Right lobe of liver (tissue), 4 donors: ENCODE results near the gene PRKCZ.

Experiments used
- POLR2A ChIP-seq: fragments of 450-650 bp; IDR thresholded peaks from one replicate; pipeline ENCODE4 v1.6.1; 2017; ENCODE audit warnings: antibody characterized with exemption, mild to moderate bottlenecking
- TF ChIP-seq, protein P1 (sequence below), 4 donors: fragments of 200-600 bp in 3 of 4; fragments of 450-650 bp in 1 of 4; IDR thresholded peaks; one replicate each; pipeline versions ENCODE4 v1.5.1 to v1.8.0; 2016 to 2022; ENCODE audit warnings: antibody characterized with exemption in 4 of 4, mild to moderate bottlenecking in 2 of 4
- donor health status: DM: no; HTN: no; CAD: no.
- donor health status: DM: no; HTN: no; CAD: no.
- donor health status: DM: no; HTN: yes; CAD: no.

DNA sequence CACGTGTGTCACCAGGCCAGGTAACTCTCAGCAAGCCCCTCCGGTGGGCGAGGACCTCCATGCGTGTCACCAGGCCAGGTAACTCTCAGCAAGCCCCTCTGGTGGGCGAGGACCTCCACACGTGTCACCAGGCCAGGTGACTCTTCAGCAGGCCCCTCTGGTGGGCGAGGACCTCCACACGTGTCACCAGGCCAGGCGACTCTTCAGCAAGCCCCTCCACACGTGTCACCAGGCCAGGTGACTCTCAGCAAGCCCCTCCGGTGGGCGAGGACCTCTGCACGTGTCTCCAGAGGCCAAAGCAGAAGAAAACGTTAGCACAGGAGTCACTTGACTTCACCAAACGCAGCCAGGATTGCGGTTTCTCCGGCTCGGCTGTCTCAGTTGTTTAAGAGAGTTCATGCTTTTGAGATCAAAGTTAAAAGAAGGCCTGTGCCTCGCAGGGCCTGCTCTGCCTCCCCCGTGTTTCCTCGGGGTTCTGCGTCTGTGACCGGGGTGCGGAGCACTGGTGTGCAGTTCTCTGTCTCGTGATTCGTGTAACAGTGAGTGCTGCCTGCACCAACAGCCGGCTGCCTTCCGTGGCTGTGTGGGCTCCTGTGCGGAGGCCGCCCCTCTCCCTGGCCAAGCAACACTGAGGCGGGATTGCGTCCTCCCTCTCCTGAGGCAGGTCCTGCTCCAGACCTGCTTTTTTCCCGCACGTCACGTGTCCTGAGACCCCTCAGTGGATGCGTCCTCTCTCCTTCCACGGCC, 56.6 kb downstream of the PRKCZ start:
- TF ChIP-seq, protein P1, sequence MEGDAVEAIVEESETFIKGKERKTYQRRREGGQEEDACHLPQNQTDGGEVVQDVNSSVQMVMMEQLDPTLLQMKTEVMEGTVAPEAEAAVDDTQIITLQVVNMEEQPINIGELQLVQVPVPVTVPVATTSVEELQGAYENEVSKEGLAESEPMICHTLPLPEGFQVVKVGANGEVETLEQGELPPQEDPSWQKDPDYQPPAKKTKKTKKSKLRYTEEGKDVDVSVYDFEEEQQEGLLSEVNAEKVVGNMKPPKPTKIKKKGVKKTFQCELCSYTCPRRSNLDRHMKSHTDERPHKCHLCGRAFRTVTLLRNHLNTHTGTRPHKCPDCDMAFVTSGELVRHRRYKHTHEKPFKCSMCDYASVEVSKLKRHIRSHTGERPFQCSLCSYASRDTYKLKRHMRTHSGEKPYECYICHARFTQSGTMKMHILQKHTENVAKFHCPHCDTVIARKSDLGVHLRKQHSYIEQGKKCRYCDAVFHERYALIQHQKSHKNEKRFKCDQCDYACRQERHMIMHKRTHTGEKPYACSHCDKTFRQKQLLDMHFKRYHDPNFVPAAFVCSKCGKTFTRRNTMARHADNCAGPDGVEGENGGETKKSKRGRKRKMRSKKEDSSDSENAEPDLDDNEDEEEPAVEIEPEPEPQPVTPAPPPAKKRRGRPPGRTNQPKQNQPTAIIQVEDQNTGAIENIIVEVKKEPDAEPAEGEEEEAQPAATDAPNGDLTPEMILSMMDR (IDR thresholded peaks at IDR 0.05), result no peak
- TF ChIP-seq POLR2A, result no peak
